Measurements from ENCODE around the gene TSPEAR.

DNA sequence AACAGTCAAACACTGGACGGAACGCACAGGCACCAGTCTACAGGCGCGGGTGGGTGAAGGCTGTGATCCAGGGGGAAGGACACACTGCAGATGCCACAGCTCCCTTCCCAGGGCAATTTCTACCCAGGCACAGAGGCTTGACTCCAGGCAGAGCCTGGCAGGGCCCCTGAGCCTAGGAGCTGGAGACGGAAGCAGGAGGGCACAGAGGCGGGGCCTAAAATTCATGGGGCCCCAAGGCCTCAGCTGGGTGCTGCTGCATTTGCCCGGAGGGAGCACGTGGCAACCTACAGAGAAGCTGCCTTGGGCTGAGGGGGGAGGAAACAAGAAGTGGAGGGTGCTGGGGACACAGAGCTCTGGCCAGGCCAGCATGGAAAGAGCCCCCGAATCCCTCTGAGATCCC is 49.0 kb upstream of the TSPEAR start:
- TF ChIP-seq POLR2A (IDR thresholded peaks at IDR 0.05; ENCODE audit: low read depth) = no peak
- TF ChIP-seq, protein P1, sequence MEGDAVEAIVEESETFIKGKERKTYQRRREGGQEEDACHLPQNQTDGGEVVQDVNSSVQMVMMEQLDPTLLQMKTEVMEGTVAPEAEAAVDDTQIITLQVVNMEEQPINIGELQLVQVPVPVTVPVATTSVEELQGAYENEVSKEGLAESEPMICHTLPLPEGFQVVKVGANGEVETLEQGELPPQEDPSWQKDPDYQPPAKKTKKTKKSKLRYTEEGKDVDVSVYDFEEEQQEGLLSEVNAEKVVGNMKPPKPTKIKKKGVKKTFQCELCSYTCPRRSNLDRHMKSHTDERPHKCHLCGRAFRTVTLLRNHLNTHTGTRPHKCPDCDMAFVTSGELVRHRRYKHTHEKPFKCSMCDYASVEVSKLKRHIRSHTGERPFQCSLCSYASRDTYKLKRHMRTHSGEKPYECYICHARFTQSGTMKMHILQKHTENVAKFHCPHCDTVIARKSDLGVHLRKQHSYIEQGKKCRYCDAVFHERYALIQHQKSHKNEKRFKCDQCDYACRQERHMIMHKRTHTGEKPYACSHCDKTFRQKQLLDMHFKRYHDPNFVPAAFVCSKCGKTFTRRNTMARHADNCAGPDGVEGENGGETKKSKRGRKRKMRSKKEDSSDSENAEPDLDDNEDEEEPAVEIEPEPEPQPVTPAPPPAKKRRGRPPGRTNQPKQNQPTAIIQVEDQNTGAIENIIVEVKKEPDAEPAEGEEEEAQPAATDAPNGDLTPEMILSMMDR (IDR thresholded peaks at IDR 0.05) = no peak
